Heart left ventricle (tissue), 16 donors: Measurements from ENCODE around the gene C10orf62. TPM values are rescaled to one million over a fixed set of nuclear protein-coding genes. Genes with fewer than 3 reads are reported as not detected.

Experiments used
- ATAC-seq, 4 donors: fragments of 200-7000 bp; cut with Tn5 transposase; one replicate each; pipeline ENCODE4 v1.9.1; 2020 to 2022; ENCODE audit warnings: moderate library complexity in 4 of 4, mild to moderate bottlenecking in 3 of 4, moderate number of reproducible peaks in 1 of 4
- DNase-seq, 5 donors: peaks; one replicate each; pipeline ENCODE4 v3.0.0-alpha.2; 2020
- H3K27ac ChIP-seq, 12 donors: fragments of 200-600 bp; sonication (generic) in 4 of 12; one replicate each; pipeline versions ENCODE4 v1.5.0 to v1.8.0; 2016 to 2022; ENCODE audit warnings: mild to moderate bottlenecking in 2 of 12
- H3K27me3 ChIP-seq, 9 donors: fragments of 200-600 bp; sonication (generic) in 2 of 9; one replicate each; pipeline versions ENCODE4 v1.5.1 to v1.8.0; 2016 to 2022; ENCODE audit warnings: mild to moderate bottlenecking in 3 of 9
- H3K36me3 ChIP-seq, 9 donors: fragments of 200-600 bp; sonication (generic) in 2 of 9; one replicate each; pipeline versions ENCODE4 v1.5.0 to v1.8.0; 2018 to 2022; ENCODE audit warnings: mild to moderate bottlenecking in 2 of 9
- H3K4me1 ChIP-seq, 12 donors: fragments of 200-600 bp; sonication (generic) in 4 of 12; one replicate each; pipeline versions ENCODE4 v1.5.0 to v1.8.0; 2016 to 2022; ENCODE audit warnings: mild to moderate bottlenecking in 3 of 12
- H3K4me3 ChIP-seq, 12 donors: fragments of 200-600 bp; sonication (generic) in 4 of 12; one replicate each; pipeline versions ENCODE4 v1.5.0 to v1.8.0; 2017 to 2022; ENCODE audit warnings: mild to moderate bottlenecking in 9 of 12, moderate library complexity in 4 of 12
- H3K9me3 ChIP-seq, 12 donors: fragments of 200-600 bp; sonication (generic) in 4 of 12; one replicate each; pipeline versions ENCODE4 v1.5.0 to v1.8.0; 2016 to 2022; ENCODE audit warnings: mild to moderate bottlenecking in 1 of 12
- POLR2A ChIP-seq, 2 donors: fragments of 450-650 bp; IDR thresholded peaks; one replicate each; pipeline ENCODE4 v1.6.1; 2017; ENCODE audit warnings: antibody characterized with exemption in 2 of 2, mild to moderate bottlenecking in 2 of 2, moderate library complexity in 2 of 2
- WGBS, 4 donors: extraction: QIAGEN DNeasy Blood & Tissue Kit in 2 of 4; methylation state at CpG; one replicate each; pipeline versions ENCODE4 v1.1.5 to v1.1.7; 2013 to 2018; 5-methylcytosine and 5-hydroxymethylcytosine counted together
- intact Hi-C, 10 donors: fragments of 100-400 bp; cut with DNase I; formaldehyde crosslinking; loops; one replicate each; pipeline versions ENCODE4 v1.11.1 to v1.14.2; 2022
- polyA plus RNA-seq, 2 donors: library from polyadenylated mRNA; stranded (reverse); fragments of 200-250 nt; gene quantifications; one replicate each; pipeline ENCODE4 v1.2.3, GENCODE V29; 2013
- total RNA-seq, 9 donors: library from RNA; depleted of rRNA in 2 of 9; stranded (reverse); fragments of >200 nt in 2 of 9; fragmentation: NEBNext Ultra II Directional in 3 of 9; extraction: Animal tissue kit (Norgen Biotek cat#: 25700) in 3 of 9; gene quantifications; one replicate each; pipeline versions ENCODE4 v1.1.0 to v1.2.4, GENCODE V29; 2016 to 2023
- TF ChIP-seq, protein P1 (sequence below), 12 donors: fragments of 200-600 bp; sonication (generic) in 4 of 12; IDR thresholded peaks; one replicate each; pipeline versions ENCODE4 v1.5.0 to v1.8.0; 2018 to 2022; ENCODE audit warnings: antibody characterized with exemption in 12 of 12, mild to moderate bottlenecking in 5 of 12
- donor health status: ischemic (EF 13 %, LVEDD 7.1; RV severe dilation, severe dysfunction).
- donor health status: healthy with polysubstance abuse.
- donor health status: DM: no; HTN: yes; CAD: no.
- donor health status: DM: no; HTN: no; CAD: no.
- donor health status: ischemic (EF 25% LVEDD 6.9; RV normal size, moderate dysfunction).
- donor health status: ischemic (EF 25% LVEDD 5.7; RV mildly dilated, moderate dysfunction).
- donor health status: healthy.
- donor health status: DM: yes; HTN: yes; CAD: no.
- donor health status: ischemic (EF 35%, LVEDD 5.7; RV mildly dilated, moderate dysfunction).
- donor health status: nonischemic (EF 11% LVEDD 7.7; RV severe dilation, severe dysfunction).
- donor health status: DM: yes; HTN: yes; CAD: no.
- donor health status: PGD.
- donor health status: ischemic (EF 29% LVEDD 5.4; RV normal size, mild dysfunction).
- donor health status: nonischemic (EF 23%, LVEDD 6.1; RV moderate dilation, normal function).

C10orf62 gene
- total and polyA plus RNA-seq, 11 donors = 0.24 to 2.1 (median 0.65) TPM

- TF ChIP-seq, protein P1, sequence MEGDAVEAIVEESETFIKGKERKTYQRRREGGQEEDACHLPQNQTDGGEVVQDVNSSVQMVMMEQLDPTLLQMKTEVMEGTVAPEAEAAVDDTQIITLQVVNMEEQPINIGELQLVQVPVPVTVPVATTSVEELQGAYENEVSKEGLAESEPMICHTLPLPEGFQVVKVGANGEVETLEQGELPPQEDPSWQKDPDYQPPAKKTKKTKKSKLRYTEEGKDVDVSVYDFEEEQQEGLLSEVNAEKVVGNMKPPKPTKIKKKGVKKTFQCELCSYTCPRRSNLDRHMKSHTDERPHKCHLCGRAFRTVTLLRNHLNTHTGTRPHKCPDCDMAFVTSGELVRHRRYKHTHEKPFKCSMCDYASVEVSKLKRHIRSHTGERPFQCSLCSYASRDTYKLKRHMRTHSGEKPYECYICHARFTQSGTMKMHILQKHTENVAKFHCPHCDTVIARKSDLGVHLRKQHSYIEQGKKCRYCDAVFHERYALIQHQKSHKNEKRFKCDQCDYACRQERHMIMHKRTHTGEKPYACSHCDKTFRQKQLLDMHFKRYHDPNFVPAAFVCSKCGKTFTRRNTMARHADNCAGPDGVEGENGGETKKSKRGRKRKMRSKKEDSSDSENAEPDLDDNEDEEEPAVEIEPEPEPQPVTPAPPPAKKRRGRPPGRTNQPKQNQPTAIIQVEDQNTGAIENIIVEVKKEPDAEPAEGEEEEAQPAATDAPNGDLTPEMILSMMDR (IDR thresholded peaks at IDR 0.05) = no peak
- TF ChIP-seq POLR2A (IDR thresholded peaks at IDR 0.05) = no peak
- intact Hi-C loops = no loop called here
- Histone ChIP-seq H3K27ac (peak overlapping the region in 5 of 12 donors; percentile 61 to 93 (median 90)), H3K9me3 (no peaks in the 10 kb centered on the region), H3K4me1 (peaks cover 0 to 62% (median 19%) of the 10 kb centered on the region in 12 donors), H3K36me3 (no peaks in the 10 kb centered on the region), H3K4me3 (no peak overlapping the region), H3K27me3 (no peaks in the 10 kb centered on the region)
- WGBS, 4 donors = 76 to 89% (median 79%) methylated on average over 6 of the region's 6 CpGs
- DNase-seq (no peak), ATAC-seq (no peak)
These were observed 9.7 kb downstream of the C10orf62 start for GRCh38 chr10:97599272-97599619.

GRCh38 chr10:97600616-97601015, 11.1 kb downstream of the C10orf62 start:
- 72 to 93% (median 86%) methylated on average over 1 of the region's 1 CpG for WGBS, 4 donors
- DNase-seq (no peak), ATAC-seq (no peak)
- H3K36me3 ChIP-seq = no peaks in the 10 kb centered on the region
- H3K4me1 ChIP-seq = peaks cover 0 to 54% (median 17%) of the 10 kb centered on the region in 12 donors
- TF ChIP-seq, protein P1 (IDR thresholded peaks at IDR 0.05) = no peak
- TF ChIP-seq POLR2A (IDR thresholded peaks at IDR 0.05) = no peak
- intact Hi-C loops = no loop called here
- no peak overlapping the region for H3K4me3 ChIP-seq
- H3K9me3 ChIP-seq = no peaks in the 10 kb centered on the region
- no peaks in the 10 kb centered on the region for H3K27me3 ChIP-seq
- H3K27ac ChIP-seq = peak overlapping the region in 7 of 12 donors; percentile 49 to 91 (median 86)

DNA sequence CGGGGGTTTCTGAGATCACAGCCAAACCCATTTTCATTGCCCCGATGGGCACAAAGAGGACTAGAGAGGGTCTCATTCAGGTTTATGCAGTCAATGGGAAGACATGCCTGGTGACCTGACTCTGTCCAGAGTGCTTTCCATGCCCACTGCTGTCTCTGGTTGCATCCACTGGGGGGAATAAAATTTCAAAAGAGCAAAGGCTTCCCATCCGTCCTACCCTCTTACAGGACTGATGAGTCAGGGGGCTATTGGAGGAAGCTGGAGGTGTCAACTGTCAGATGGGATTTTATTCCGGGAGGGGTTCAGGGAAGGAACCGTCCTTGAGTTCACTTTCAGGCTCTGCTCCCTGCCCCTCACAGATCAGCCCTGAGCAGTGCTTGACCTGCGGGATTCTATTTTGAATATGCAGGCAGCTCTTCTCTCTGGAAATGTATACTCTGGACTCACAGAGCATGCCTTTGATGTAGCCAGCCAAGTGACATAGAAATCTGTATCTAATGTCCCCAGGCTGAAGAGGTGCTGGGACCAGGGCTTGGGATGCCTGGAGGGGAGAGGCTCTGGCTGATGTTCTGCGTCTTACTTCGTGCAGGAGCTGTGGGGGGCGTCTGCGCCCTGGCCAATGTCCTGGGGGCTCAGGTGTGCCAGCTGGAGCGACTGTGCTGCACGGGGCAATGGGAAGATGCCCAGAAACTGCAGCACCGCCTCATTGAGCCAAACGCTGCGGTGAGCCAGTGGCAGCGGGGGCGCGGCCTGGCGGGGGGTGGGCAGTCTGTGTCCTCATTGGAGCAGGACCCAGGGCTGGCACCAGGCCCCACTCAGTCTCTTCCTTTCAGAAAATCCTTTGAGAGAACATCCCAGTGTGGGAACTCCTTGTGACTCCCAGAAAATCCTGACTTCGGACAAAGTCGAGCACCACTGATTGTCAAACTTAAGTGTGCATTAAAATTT, 12.0 kb downstream of the C10orf62 start:
- TF ChIP-seq POLR2A (IDR thresholded peaks at IDR 0.05) = peak in 1 of 2 donors; percentile 17
- TF ChIP-seq, protein P1 (IDR thresholded peaks at IDR 0.05) = no peak
- ATAC-seq (peak; percentile 74 to 83 (median 78)), DNase-seq (peak; percentile 37 to 84 (median 69))
- H3K36me3 ChIP-seq = no peaks in the 10 kb centered on the region
- 68 to 72% (median 70%) methylated on average over 10 to 21 of the region's 21 CpGs for WGBS, 4 donors
- intact Hi-C loops = no loop called here
- H3K27ac ChIP-seq = peak overlapping the region; percentile 15 to 91 (median 70)
- H3K9me3 ChIP-seq = no peaks in the 10 kb centered on the region
- no peak overlapping the region for H3K4me3 ChIP-seq
- H3K4me1 ChIP-seq = peaks cover 0 to 45% (median 12%) of the 10 kb centered on the region in 12 donors
- no peaks in the 10 kb centered on the region for H3K27me3 ChIP-seq

- H3K4me3 ChIP-seq = no peak overlapping the region
- H3K4me1 ChIP-seq = peaks cover 0 to 37% (median 7%) of the 10 kb centered on the region in 12 donors
- no peaks in the 10 kb centered on the region for H3K36me3 ChIP-seq
- peak overlapping the region in 7 of 12 donors; percentile 23 to 87 (median 78) for H3K27ac ChIP-seq
- DNase-seq = no peak
- no peaks in the 10 kb centered on the region for H3K9me3 ChIP-seq
- ATAC-seq = no peak
- TF ChIP-seq, protein P1 (IDR thresholded peaks at IDR 0.05) = no peak
- no peak for TF ChIP-seq POLR2A (IDR thresholded peaks at IDR 0.05)
- no peaks in the 10 kb centered on the region for H3K27me3 ChIP-seq
- 90 to 94% (median 93%) methylated on average over 5 of the region's 5 CpGs for WGBS, 4 donors
- intact Hi-C loops = no loop called here
These were observed 17.6 kb downstream of the C10orf62 start for GRCh38 chr10:97607095-97607636.
